Uterus (tissue), 2 donors: ENCODE results near the gene PDK3.

ENCODE experiments used
- POLR2A ChIP-seq, 2 donors: fragments of 450-650 bp; IDR thresholded peaks; one replicate each; pipeline ENCODE4 v1.6.1; 2016; ENCODE audit warnings: antibody characterized with exemption in 2 of 2, mild to moderate bottlenecking in 1 of 2, moderate library complexity in 1 of 2
- TF ChIP-seq, protein P1 (sequence below), 4 experiments: fragments of 200-600 bp in 2 of 4; fragments of 450-650 bp in 2 of 4; sonication (generic) in 2 of 4; IDR thresholded peaks; one replicate each; pipeline ENCODE4 v1.5.1; 2016 to 2019; ENCODE audit warnings: antibody characterized with exemption in 4 of 4, mild to moderate bottlenecking in 2 of 4, moderate library complexity in 1 of 4

DNA sequence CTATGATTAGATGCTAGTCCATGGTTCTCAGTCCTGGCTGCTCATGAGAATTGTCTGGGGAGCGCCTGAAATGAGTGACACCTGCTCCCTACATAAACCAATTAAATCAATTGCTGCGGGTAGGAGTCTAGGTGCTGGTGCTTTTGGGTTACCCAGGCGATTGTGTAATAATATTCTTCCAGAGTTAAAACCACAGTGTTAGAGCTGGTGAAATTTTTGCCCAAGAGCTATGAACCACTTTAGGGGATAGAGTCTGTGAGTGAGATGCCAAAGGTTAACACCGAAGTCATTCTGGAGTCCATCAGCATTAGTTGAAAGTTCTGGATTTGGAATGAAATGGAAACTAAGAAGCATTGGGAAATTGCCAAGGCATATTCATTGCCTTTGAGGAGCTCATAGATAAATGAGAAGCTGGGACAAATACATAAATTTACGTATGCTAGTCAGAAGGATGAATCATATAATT, 15.3 kb downstream of the PDK3 start:
- TF ChIP-seq, protein P1, sequence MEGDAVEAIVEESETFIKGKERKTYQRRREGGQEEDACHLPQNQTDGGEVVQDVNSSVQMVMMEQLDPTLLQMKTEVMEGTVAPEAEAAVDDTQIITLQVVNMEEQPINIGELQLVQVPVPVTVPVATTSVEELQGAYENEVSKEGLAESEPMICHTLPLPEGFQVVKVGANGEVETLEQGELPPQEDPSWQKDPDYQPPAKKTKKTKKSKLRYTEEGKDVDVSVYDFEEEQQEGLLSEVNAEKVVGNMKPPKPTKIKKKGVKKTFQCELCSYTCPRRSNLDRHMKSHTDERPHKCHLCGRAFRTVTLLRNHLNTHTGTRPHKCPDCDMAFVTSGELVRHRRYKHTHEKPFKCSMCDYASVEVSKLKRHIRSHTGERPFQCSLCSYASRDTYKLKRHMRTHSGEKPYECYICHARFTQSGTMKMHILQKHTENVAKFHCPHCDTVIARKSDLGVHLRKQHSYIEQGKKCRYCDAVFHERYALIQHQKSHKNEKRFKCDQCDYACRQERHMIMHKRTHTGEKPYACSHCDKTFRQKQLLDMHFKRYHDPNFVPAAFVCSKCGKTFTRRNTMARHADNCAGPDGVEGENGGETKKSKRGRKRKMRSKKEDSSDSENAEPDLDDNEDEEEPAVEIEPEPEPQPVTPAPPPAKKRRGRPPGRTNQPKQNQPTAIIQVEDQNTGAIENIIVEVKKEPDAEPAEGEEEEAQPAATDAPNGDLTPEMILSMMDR (IDR thresholded peaks at IDR 0.05) = no peak
- TF ChIP-seq POLR2A (IDR thresholded peaks at IDR 0.05) = no peak
